GF-D8 (cell line): ENCODE results near the gene CYP26B1.

Experiments
- DNase-seq: peaks from one replicate; lab custom pipeline; 2025; lab: John Stamatoyannopoulos, UW

CYP26B1 gene

DNA sequence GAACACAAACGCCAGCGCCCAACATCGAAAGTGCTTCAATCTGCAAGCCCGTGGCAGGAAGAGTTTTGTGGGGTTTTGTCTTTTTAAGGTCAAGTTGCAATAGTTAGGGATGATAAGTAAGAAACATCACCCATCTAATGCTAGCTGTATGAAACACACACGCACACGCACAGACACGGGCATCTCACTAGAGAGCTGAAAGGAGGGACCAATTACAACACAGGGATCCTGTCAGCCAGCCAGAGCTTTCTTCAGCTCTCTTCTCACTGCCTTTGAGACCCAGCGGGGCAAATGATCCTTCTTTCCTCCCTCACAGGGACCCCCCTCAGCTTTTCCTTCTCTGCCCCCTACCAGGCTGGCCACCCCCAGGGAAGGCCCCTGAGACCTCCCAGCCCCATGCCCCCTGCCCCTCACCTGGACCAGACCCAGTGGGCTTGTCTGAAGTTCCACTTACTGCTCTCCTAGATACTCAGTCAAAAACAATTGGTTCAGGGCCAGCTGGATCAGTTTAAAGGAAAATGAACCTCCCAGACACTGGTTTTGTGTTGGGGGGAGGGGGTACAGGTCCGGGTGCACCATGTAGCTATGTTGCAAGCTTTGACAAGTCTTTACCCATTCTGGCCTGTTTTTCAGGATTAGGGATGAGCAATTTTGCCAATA, 17.9 kb downstream of the CYP26B1 start:
- no peak for DNase-seq

DNA sequence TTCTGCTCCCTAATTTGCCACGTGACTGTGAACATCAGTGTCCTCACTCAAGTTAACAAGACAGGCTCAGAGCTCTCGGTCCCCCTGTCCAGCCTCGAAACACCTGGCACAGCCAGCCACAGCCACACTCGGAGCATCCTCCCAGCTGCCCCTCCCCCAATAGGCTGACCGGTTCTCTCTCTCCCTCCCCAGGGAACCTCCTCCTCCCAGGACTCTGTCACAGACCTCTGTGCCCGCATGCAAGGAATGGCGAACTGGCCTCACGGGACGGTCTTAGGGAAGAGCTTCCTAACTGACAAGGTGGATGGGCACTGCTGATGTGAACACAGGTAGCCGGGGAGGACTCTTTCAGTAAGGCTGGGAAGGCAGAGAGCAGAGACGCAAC, 18.8 kb downstream of the CYP26B1 start:
- no peak for DNase-seq

DNA sequence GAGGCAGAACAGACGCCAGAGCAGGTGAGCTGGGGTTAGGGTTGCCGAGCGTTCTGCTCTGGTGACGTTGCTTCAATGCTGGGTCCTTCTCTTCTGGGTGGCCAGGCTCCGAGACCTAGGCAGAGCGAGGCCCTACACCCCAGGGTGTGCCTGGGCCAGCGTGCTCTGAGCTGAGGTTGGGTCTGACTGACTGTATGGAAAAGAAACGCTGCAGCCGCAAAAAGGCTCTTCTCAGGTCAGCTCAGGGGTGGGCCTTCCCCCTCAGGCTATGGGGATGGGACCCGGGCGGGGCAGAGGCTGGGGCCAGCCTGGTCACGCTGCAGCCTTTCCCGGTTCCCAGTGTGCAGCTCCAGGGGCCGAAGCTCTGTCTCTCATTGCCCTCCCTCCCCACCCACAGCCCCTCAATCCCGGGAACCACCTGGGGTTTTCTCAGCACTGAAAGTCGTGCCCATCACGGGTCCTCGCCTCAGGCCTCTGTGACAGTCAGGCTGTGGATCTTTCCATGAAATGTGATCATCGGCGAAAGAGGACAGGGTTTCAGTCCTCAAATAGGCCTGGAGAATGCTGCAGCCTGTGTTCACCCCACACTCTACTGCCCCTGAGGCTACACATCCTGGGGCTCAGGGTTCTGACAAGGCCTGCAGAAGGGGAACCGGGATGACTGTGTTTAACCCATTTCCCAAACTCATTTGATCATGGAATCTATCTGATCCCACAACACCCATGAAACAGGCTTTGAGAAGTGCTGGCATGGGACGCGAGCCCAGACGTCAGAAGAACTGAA, 19.4 kb downstream of the CYP26B1 start:
- DNase-seq, result no peak

GRCh38 chr2:72127401-72128058, 20.1 kb downstream of the CYP26B1 start:
- DNase-seq, result no peak

GRCh38 chr2:72126186-72127100, 21.2 kb downstream of the CYP26B1 start:
- DNase-seq, result no peak

GRCh38 chr2:72124376-72124775, 23.3 kb downstream of the CYP26B1 start:
- DNase-seq, result no peak

DNA sequence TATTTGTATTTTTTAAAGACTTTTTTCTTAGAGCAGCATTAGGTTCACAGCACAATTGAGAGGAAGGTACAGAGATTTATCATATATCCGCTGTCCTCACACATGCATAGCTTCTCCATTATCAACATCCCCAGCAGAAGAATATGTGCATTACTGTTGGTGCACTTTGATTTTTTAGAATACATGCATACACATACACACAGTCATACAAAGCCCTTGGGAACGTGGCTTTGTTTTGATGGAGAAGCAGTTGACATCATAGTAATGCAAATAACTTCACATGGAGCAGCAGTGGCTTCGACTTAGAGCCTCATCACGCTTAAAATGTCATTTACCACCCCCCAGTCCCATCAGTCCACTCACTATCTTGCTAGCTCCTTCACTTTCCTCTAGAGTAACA, 26.5 kb downstream of the CYP26B1 start:
- DNase-seq, result no peak

GRCh38 chr2:72118951-72119350, 28.7 kb downstream of the CYP26B1 start:
- no peak for DNase-seq

DNA sequence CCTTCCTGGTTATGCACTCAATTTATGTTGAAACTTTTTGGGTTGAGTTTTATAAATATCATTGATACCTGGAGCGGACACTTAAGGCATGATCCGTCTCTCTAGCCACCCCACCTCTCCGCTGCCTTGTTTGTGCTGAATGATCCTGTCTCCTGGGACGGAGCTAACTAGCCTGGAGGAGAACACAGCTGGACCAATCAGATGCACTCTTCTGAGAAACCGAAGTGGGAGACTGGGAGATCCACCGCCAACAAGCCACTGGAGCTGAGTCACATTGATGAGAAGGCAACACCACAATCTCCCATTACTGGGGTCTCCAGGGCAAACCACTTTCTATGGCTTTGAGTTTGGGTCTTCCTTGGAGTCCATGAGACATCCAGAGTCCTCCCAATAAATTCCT, 29.3 kb downstream of the CYP26B1 start:
- DNase-seq, result no peak

DNA sequence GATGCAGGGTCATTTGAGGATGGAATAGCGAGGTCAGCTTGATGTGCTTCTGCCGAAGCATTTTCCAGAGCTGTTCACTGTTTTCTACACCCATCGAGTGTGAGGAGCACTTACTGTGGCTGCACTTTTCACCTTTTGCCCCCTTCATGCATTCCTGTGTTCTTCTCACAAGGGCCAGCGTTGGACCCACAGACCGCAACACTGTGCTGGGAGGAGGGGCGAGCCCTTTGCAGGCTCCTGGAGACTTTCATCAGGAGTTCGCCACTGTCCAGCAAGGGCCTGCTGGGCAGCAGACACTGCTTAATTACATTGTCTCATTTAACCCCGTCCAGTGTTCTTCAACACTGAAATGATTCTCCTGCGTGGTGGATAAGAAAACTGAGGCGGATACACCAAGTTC, 29.9 kb downstream of the CYP26B1 start:
- DNase-seq, result no peak

GRCh38 chr2:72117029-72117428, 30.6 kb downstream of the CYP26B1 start:
- DNase-seq, result no peak

DNA sequence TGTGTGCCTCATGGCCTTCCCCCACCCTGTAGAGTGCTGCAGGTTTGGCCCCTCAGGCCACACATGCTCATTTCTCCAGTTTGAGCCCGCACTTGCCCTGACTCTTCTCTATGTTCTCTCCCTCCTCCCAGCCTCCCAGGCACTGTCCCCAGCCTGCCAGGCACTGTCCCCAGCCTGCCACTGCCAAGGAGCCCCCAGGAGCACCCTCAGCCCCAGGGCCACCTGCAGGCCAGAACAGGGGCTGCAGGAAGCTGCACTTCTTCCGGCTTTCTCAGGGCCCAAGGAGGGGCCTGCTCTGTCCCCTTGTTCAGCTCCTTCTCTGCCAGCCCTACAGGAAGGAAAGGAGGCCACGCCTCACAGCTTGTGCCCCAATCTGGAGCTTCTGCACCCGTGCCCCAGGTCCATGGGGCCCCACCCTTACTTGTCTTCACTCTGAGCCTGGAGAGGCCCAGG, 31.6 kb downstream of the CYP26B1 start:
- DNase-seq, result no peak

GRCh38 chr2:72115110-72116080, 32.3 kb downstream of the CYP26B1 start:
- no peak for DNase-seq

DNA sequence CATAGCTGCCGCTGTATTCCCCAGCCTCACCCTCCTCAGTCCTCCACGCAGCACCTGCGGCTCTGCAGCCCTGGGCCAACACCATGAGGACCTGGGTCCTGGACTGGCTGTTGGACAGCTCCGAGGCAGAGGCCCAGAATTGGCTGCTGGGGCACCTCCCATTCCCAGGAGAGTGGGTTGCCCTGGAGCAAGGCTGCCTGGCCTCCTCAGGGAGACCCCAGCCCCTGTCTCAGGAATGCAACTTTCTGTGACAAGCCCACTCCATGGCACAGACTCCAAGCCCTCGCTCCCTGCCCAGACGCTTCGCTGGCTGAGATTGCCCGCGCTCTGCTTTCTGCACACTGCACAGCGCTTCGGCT, 33.0 kb downstream of the CYP26B1 start:
- no peak for DNase-seq

GRCh38 chr2:72113847-72114692, 33.6 kb downstream of the CYP26B1 start:
- no peak for DNase-seq

DNA sequence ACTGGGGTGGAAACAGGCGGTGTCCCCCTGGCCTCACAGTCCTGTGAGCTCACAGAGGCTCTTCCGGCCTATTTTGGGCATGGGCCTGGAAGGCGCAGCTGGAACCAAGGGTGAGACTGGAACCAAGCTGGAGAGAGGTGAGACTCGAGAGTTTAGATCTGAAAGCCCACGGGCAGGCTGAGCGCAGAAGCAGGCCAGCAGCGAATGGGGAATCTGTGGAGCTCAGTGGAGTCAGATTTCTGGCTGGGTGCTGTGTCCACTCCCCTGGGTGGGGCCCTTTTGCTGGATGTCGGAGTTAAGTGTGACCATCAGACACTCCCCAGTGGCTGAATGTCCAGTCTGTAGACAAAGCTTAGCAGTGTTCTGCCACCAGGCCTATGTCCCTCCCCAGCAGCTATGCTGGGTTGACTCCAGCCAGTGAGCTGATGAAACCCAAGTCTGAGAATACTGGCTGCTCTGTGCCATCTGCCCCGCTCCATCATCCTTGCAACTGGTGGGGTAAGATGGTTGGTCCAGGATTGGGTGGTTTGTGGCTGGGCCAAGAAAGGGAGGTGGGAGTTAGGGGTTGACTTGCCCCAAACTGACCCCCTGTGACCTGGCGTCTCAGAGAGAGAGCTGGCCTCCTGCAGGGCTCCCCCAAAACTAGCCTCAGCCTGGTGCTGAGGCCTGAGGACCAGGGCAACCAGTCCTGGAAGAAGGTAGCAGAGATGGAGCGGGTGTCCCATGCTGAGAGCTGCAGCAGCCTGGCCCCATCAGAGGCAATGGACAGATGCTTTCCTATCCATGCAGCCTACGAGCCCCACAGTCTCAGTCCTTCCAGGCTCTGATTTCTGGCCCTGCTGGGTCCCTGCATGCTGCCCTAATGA, 34.4 kb downstream of the CYP26B1 start:
- no peak for DNase-seq

GRCh38 chr2:72112401-72112800, 35.3 kb downstream of the CYP26B1 start:
- no peak for DNase-seq

DNA sequence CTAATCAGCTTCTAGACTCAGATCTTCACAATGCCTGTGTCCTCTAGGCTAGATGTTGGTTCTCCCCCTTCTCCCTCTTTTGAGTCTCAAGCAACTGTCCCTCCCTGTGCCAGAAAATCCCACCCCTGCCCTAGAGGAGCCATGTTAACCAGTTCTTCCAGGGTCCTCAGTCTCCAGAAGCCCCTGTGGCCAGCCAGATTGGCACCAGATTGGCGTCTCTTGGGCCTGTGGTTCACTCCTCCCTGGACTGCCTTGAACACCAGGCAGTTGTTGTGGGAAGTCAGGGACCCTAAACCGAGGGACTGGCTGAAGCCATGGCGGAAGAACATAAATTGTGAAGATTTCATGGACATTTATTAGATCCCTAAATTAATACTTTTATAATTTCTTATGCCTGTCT, 36.6 kb downstream of the CYP26B1 start:
- no peak for DNase-seq

- DNase-seq, result no peak
Observed at GRCh38 chr2:72109904-72110303, 37.8 kb downstream of the CYP26B1 start.
